ENCODE measurements around the gene PPP2R5C. TPM values are rescaled to one million over a fixed set of nuclear protein-coding genes. Genes with fewer than 3 reads are reported as not detected.

The PPP2R5C gene
- total and polyA plus RNA-seq, 9 of the 15 experiments (the other 6 are each of a cell fraction or from before 2014, with no cell fraction given): 284 to 617 (median 395) TPM

DNA sequence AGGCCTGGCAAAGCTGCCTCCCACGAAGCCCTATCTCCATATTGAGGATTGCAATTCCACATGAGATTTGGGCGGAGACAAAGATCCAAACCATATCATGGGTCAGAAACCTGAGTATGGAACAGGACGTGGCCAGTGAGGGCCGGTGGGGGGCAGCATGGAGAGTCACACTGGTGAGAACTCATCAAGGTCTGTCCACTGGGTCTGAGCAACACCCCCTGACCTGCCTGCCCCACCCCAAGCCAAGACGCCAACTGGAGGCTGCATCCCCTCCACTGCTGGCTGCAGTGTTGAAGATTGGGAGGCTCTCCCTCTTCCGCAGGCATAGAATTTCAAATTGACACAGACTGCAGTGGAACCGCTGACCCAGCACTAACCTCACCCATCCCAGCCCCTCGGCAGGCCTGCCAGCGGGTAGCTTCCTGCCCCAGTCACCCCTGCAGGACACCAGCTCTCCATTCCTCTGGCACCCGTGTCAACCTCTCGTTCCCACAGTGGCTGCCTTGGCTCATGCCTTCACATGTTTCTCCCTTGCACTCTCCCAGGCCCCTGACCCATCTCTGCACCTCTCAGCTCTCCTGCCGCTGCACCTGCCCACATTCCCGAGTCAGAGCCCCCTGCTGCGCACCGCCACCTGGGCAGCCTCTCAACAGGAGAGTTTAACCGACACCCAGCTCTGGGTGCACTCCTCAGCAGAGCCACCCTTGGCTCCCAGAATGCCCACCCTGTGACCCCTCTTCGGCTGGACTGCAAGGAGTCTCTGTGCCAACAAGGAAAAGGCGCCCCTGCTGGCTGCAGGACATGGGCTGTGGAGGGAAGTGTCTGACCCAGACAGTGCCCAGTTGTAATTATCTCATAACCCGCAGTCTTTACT is 45.2 kb upstream of the PPP2R5C start (continued):
- TF ChIP-seq SLC30A9 (CRISPR knock-in tag; IDR thresholded peaks at IDR 0.05) (no peak), MAFG (tag; conservative IDR thresholded peaks at IDR 0.05) (peak; percentile 40), U2AF2 (optimal IDR thresholded peaks at IDR 0.05; ENCODE audit: low read depth, low read length) (no peak), NR2C1 (IDR thresholded peaks at IDR 0.05) (no peak), NR2C1 (tag; IDR thresholded peaks at IDR 0.05) (no peak), ZNF184 (CRISPR knock-in tag; IDR thresholded peaks at IDR 0.05) (no peak), TBP (optimal IDR thresholded peaks at IDR 0.05; ENCODE audit: low read depth, low read length) (no peak), POLR2G (IDR thresholded peaks at IDR 0.05; ENCODE audit: low read depth, low read length) (peak; percentile 26; the same call in 1 of the 2 replicates), ELF2 (CRISPR knock-in tag; IDR thresholded peaks at IDR 0.05) (no peak), TCF7 (IDR thresholded peaks at IDR 0.05; ENCODE audit: borderline replicate concordance) (no peak)
- TF ChIP-seq, protein P1, sequence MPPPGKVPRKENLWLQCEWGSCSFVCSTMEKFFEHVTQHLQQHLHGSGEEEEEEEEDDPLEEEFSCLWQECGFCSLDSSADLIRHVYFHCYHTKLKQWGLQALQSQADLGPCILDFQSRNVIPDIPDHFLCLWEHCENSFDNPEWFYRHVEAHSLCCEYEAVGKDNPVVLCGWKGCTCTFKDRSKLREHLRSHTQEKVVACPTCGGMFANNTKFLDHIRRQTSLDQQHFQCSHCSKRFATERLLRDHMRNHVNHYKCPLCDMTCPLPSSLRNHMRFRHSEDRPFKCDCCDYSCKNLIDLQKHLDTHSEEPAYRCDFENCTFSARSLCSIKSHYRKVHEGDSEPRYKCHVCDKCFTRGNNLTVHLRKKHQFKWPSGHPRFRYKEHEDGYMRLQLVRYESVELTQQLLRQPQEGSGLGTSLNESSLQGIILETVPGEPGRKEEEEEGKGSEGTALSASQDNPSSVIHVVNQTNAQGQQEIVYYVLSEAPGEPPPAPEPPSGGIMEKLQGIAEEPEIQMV (tag; conservative IDR thresholded peaks at IDR 0.05; ENCODE audit: low read depth): no peak
- TF ChIP-seq, protein P2, sequence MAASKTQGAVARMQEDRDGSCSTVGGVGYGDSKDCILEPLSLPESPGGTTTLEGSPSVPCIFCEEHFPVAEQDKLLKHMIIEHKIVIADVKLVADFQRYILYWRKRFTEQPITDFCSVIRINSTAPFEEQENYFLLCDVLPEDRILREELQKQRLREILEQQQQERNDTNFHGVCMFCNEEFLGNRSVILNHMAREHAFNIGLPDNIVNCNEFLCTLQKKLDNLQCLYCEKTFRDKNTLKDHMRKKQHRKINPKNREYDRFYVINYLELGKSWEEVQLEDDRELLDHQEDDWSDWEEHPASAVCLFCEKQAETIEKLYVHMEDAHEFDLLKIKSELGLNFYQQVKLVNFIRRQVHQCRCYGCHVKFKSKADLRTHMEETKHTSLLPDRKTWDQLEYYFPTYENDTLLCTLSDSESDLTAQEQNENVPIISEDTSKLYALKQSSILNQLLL (CRISPR knock-in tag; IDR thresholded peaks at IDR 0.05; ENCODE audit: borderline replicate concordance): no peak
- TF ChIP-seq, protein P3, sequence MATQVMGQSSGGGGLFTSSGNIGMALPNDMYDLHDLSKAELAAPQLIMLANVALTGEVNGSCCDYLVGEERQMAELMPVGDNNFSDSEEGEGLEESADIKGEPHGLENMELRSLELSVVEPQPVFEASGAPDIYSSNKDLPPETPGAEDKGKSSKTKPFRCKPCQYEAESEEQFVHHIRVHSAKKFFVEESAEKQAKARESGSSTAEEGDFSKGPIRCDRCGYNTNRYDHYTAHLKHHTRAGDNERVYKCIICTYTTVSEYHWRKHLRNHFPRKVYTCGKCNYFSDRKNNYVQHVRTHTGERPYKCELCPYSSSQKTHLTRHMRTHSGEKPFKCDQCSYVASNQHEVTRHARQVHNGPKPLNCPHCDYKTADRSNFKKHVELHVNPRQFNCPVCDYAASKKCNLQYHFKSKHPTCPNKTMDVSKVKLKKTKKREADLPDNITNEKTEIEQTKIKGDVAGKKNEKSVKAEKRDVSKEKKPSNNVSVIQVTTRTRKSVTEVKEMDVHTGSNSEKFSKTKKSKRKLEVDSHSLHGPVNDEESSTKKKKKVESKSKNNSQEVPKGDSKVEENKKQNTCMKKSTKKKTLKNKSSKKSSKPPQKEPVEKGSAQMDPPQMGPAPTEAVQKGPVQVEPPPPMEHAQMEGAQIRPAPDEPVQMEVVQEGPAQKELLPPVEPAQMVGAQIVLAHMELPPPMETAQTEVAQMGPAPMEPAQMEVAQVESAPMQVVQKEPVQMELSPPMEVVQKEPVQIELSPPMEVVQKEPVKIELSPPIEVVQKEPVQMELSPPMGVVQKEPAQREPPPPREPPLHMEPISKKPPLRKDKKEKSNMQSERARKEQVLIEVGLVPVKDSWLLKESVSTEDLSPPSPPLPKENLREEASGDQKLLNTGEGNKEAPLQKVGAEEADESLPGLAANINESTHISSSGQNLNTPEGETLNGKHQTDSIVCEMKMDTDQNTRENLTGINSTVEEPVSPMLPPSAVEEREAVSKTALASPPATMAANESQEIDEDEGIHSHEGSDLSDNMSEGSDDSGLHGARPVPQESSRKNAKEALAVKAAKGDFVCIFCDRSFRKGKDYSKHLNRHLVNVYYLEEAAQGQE (IDR thresholded peaks at IDR 0.05; ENCODE audit: borderline replicate concordance): peak; percentile 44; the same call in 1 of the 2 replicates
- TF ChIP-seq, protein P3 (CRISPR knock-in tag; IDR thresholded peaks at IDR 0.05; ENCODE audit: low read depth): no peak
- TF ChIP-seq, protein P4, sequence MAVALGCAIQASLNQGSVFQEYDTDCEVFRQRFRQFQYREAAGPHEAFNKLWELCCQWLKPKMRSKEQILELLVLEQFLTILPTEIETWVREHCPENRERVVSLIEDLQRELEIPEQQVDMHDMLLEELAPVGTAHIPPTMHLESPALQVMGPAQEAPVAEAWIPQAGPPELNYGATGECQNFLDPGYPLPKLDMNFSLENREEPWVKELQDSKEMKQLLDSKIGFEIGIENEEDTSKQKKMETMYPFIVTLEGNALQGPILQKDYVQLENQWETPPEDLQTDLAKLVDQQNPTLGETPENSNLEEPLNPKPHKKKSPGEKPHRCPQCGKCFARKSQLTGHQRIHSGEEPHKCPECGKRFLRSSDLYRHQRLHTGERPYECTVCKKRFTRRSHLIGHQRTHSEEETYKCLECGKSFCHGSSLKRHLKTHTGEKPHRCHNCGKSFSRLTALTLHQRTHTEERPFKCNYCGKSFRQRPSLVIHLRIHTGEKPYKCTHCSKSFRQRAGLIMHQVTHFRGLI (CRISPR knock-in tag; IDR thresholded peaks at IDR 0.05): no peak
